ENCODE data around the gene SERPINE2. TPM values are rescaled to one million over a fixed set of nuclear protein-coding genes. Genes with fewer than 3 reads are reported as not detected.
A peak's percentile ranks its signal among the peaks of the same experiment; 100 is the strongest.
"Not testable (repeated sequence)": the region's sequence is repeated elsewhere in the genome, so short reads cannot be mapped to it uniquely, and the experiment has no call there.

The SERPINE2 gene
- total RNA-seq, 1 experiment from 2014 or later, result 78.2 TPM

DNA sequence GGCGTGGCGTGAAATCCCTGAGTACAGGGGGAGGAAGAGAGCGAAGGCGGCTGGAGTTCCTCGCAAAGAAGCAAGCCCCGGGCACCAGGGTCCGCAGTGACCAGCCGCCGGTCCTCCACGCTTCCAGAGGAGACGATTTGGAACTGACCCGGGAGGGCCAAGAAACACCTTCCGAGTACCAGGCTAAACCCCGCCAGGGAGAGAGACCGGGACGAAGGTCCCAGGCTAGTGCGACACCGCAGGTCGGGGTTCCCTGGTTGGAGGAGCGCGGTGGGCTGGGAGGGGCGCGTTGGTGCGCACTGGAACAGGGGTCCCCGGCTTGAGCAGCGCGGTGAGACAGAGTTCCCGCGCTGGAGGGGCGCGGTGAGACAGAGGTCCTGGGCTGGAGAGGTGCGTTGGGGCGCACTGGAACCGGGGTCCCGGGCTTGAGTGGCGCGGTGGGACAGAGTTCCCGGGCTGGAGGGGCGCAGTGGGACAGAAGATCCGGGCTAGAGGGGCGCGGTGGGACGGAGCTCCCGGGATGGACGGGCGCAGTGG lies 94.9 kb downstream of the SERPINE2 start:
- no peaks in the 10 kb centered on the region for H3K36me3 ChIP-seq
- DNase-seq, result peak; percentile 35
- peak overlapping the region; percentile 84 for H3K4me3 ChIP-seq
- H3K9me3 ChIP-seq, result no peaks in the 10 kb centered on the region; the same call in 1 of the 2 replicates
- H3K27me3 ChIP-seq, result no peaks in the 10 kb centered on the region

- peak overlapping the region; percentile 84 for H3K4me3 ChIP-seq
- H3K36me3 ChIP-seq, result no peaks in the 10 kb centered on the region
- H3K9me3 ChIP-seq, result no peaks in the 10 kb centered on the region; the same call in 1 of the 2 replicates
- DNase-seq, result peak; percentile 42
- H3K27me3 ChIP-seq, result no peaks in the 10 kb centered on the region
Measured at GRCh38 chr2:223943561-223944008, 95.5 kb downstream of the SERPINE2 start.

GRCh38 chr2:223943135-223943534 lies 96.0 kb downstream of the SERPINE2 start:
- no peaks in the 10 kb centered on the region; the same call in 1 of the 2 replicates for H3K9me3 ChIP-seq
- no peaks in the 10 kb centered on the region for H3K27me3 ChIP-seq
- no peaks in the 10 kb centered on the region for H3K36me3 ChIP-seq
- DNase-seq, result no peak
- peak overlapping the region; percentile 84 for H3K4me3 ChIP-seq

DNA sequence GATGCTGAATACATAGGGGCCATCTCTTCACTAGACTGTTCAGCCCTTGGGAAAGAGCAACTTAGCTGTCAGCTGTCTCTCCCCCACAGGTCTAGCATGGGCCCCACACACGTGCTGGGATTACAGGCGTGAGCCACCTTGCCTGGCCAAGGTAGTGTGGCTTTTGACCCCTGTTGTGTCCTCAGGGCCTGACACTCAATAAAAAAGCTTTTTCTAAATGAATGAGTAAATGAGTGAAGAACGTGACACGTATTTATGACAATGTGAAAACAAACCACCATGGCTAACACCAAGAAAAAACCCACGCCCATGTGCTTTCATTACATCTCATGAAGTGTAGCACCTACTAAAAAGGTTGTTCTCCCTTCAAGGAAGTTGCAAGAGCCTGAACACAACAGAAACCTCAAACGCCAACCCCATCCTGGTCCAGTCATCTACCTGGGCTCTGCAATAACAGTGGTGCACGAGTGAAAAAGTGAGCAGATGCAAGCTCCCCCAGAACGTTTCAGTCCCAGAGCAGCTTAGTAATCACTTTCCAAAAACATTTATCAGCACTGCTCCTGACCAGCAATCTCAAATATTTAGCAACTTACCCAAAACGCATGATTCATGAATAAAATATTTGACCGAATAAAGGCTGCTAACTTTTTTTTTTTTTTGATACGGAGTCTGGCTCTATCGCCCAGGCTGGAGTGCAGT lies 97.4 kb downstream of the SERPINE2 start:
- no peak for DNase-seq
- H3K4me3 ChIP-seq, result no peak overlapping the region
- no peaks in the 10 kb centered on the region for H3K36me3 ChIP-seq
- no peaks in the 10 kb centered on the region for H3K27me3 ChIP-seq
- H3K9me3 ChIP-seq, result no peaks in the 10 kb centered on the region; the same call in 1 of the 2 replicates

DNA sequence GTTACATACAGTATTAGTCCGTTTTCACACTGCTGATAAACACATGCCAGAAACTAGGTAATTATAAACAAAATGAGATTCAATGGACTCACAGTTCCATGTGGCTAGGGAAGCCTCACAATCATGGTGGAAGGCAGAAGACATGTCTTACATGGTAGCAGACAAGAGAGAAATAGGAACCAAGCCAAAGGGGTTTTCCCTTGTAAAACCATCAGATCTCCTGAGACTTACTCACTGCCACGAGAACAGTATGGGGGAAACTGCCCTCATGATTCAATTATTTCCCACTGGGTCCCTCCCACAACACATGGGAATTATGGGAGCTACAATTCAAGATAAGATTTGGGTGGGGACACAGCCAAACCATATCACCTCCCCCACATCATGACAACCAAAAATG lies 99.6 kb downstream of the SERPINE2 start:
- not testable (repeated sequence) for H3K4me3 ChIP-seq, DNase-seq, H3K36me3 ChIP-seq, H3K9me3 ChIP-seq, H3K27me3 ChIP-seq

DNA sequence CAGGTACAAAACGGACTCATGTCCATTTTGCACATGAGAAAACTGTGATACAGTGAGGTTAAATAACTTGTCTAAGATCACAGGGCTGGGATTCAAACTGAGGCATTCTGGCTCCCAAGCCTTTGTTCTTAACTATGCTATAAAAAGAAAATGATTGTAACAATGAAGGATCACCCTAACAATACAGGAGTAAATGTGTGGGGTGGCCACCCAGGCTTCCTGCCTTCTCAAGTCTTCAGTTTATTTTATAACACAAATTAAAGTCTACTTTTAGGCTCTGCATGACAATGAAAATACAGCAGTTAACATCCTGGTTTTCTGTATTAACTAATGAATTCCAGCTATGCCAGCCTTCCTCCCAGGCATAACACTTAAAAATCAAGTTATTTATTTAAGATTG lies 101.6 kb downstream of the SERPINE2 start:
- no peaks in the 10 kb centered on the region for H3K36me3 ChIP-seq
- no peak for DNase-seq
- H3K4me3 ChIP-seq, result no peak overlapping the region
- H3K9me3 ChIP-seq, result no peaks in the 10 kb centered on the region; the same call in 1 of the 2 replicates
- H3K27me3 ChIP-seq, result no peaks in the 10 kb centered on the region

- H3K4me3 ChIP-seq, result no peak overlapping the region
- H3K9me3 ChIP-seq, result no peaks in the 10 kb centered on the region; the same call in 1 of the 2 replicates
- DNase-seq, result no peak
- H3K36me3 ChIP-seq, result no peaks in the 10 kb centered on the region
- no peaks in the 10 kb centered on the region for H3K27me3 ChIP-seq
Measured at GRCh38 chr2:223936862-223937326, 102.2 kb downstream of the SERPINE2 start.

- Histone ChIP-seq H3K36me3 (no peaks in the 10 kb centered on the region), H3K9me3 (no peaks in the 10 kb centered on the region; the same call in 1 of the 2 replicates), H3K4me3 (no peak overlapping the region), H3K27me3 (no peaks in the 10 kb centered on the region)
- no peak for DNase-seq
Measured at GRCh38 chr2:223935459-223936125, 103.5 kb downstream of the SERPINE2 start.

- no peak overlapping the region for H3K4me3 ChIP-seq
- no peaks in the 10 kb centered on the region for H3K27me3 ChIP-seq
- H3K9me3 ChIP-seq, result no peaks in the 10 kb centered on the region; the same call in 1 of the 2 replicates
- no peak for DNase-seq
- no peaks in the 10 kb centered on the region for H3K36me3 ChIP-seq
Measured at GRCh38 chr2:223934870-223935269, 104.2 kb downstream of the SERPINE2 start.

GRCh38 chr2:223932816-223933800 lies 106.0 kb downstream of the SERPINE2 start:
- Histone ChIP-seq H3K36me3 (no peaks in the 10 kb centered on the region), H3K27me3 (no peaks in the 10 kb centered on the region), H3K9me3 (no peaks in the 10 kb centered on the region), H3K4me3 (no peak overlapping the region)
- DNase-seq, result no peak

- Histone ChIP-seq H3K4me3 (no peak overlapping the region), H3K27me3 (no peaks in the 10 kb centered on the region), H3K9me3 (peaks cover 20% of the 10 kb centered on the region), H3K36me3 (peaks cover 7% of the 10 kb centered on the region; the same call in 1 of the 2 replicates)
- no peak for DNase-seq
Measured at GRCh38 chr2:223930103-223930976, 108.7 kb downstream of the SERPINE2 start.

- H3K27me3 ChIP-seq, result no peaks in the 10 kb centered on the region
- H3K36me3 ChIP-seq, result peaks cover 8% of the 10 kb centered on the region; the same call in 1 of the 2 replicates
- no peak overlapping the region for H3K4me3 ChIP-seq
- DNase-seq, result no peak
- H3K9me3 ChIP-seq, result peaks cover 20% of the 10 kb centered on the region
Measured at GRCh38 chr2:223929571-223930102, 109.4 kb downstream of the SERPINE2 start.

- DNase-seq, result no peak
- Histone ChIP-seq H3K36me3 (peaks cover 8% of the 10 kb centered on the region; the same call in 1 of the 2 replicates), H3K27me3 (no peaks in the 10 kb centered on the region), H3K4me3 (no peak overlapping the region), H3K9me3 (peaks cover 20% of the 10 kb centered on the region)
Measured at GRCh38 chr2:223928113-223929006, 110.7 kb downstream of the SERPINE2 start.

DNA sequence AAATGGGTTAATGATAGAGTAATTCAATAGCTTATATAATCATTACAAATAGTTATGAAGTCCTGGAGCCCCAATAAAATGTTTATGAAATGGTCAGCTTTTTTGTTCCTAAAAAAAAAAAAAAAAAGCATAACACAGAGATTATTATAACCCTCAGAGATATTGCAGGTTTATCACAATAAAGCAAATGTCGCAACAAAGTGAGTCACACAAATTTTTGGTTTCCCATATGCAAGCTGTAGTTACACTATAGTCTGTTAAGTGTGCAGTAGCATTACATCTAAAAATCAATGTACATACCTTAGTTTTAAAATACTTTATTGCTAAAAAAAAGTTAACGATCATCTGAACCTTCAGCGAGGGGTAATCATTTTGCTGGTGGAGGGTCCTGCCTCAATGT lies 114.0 kb downstream of the SERPINE2 start:
- Histone ChIP-seq H3K4me3 (no peak overlapping the region), H3K9me3 (peaks cover 20% of the 10 kb centered on the region), H3K27me3 (no peaks in the 10 kb centered on the region), H3K36me3 (peaks cover 8% of the 10 kb centered on the region; the same call in 1 of the 2 replicates)
- no peak for DNase-seq
